Liver (tissue), 9 donors: Measurements from ENCODE around the gene CCNY. TPM values are rescaled to one million over a fixed set of nuclear protein-coding genes. Genes with fewer than 3 reads are reported as not detected.

Experiments
- DNase-seq: peaks from one replicate; pipeline ENCODE4 v3.0.0-alpha.2; 2017; ENCODE audit warnings: low spot score
- H3K27ac ChIP-seq, 2 donors: one replicate each; pipeline ENCODE4 v1.7.0; 2013; ENCODE audit warnings: inconsistent platforms in 2 of 2, low read length in 2 of 2, control low read depth in 1 of 2, low read depth in 1 of 2, mild to moderate bottlenecking in 1 of 2
- H3K27me3 ChIP-seq, 4 donors: one replicate each; pipeline versions ENCODE4 v1.6.1 to v1.7.0; 2013; ENCODE audit warnings: low read length in 3 of 4, inconsistent platforms in 1 of 4, mild to moderate bottlenecking in 1 of 4, moderate library complexity in 1 of 4; ENCODE audit not compliant: control insufficient read depth in 4 of 4, insufficient read depth in 4 of 4
- H3K36me3 ChIP-seq, 4 donors: one replicate each; pipeline versions ENCODE4 v1.6.1 to v1.7.0; 2013; ENCODE audit warnings: low read length in 3 of 4, mild to moderate bottlenecking in 3 of 4, low read depth in 1 of 4, moderate library complexity in 1 of 4; ENCODE audit not compliant: control insufficient read depth in 4 of 4, insufficient read depth in 3 of 4
- H3K4me1 ChIP-seq, 4 donors: one replicate each; pipeline versions ENCODE4 v1.6.1 to v1.7.0; 2013; ENCODE audit warnings: low read length in 3 of 4, mild to moderate bottlenecking in 3 of 4, moderate library complexity in 1 of 4; ENCODE audit not compliant: control insufficient read depth in 4 of 4, insufficient read depth in 4 of 4
- H3K4me3 ChIP-seq, 3 donors: one replicate each; pipeline versions ENCODE4 v1.6.1 to v1.7.0; 2013; ENCODE audit warnings: low read length in 3 of 3, control low read depth in 1 of 3, low read depth in 1 of 3, mild to moderate bottlenecking in 1 of 3
- H3K9ac ChIP-seq, 2 donors: one replicate each; pipeline ENCODE4 v1.7.0; 2013; ENCODE audit warnings: low read length in 2 of 2, mild to moderate bottlenecking in 2 of 2, moderate library complexity in 2 of 2, control low read depth in 1 of 2, low read depth in 1 of 2
- H3K9me3 ChIP-seq, 4 donors: one replicate each; pipeline versions ENCODE4 v1.6.1 to v1.7.0; 2013; ENCODE audit warnings: low read length in 3 of 4; ENCODE audit not compliant: control insufficient read depth in 4 of 4
- CTCF ChIP-seq: fragments of 150-350 bp; IDR thresholded peaks from 2 replicates; pipeline ENCODE4 v1.5.1; 2017; ENCODE audit warnings: improper control_type of control experiment, low read depth, low read length; ENCODE audit not compliant: missing input control
- EGR1 ChIP-seq, 2 donors: IDR thresholded peaks; 2 replicates each; pipeline ENCODE4 v1.6.1; 2016 to 2018; ENCODE audit warnings: antibody characterized with exemption in 2 of 2, low read depth in 2 of 2
- FOXA1 ChIP-seq: IDR thresholded peaks from 2 replicates; pipeline ENCODE4 v1.6.1; 2016; ENCODE audit warnings: antibody characterized with exemption
- FOXA2 ChIP-seq: IDR thresholded peaks from 2 replicates; pipeline ENCODE4 v1.6.1; 2016; ENCODE audit warnings: antibody characterized with exemption
- GABPA ChIP-seq, 2 donors: IDR thresholded peaks in 1 of 2; conservative IDR thresholded peaks in 1 of 2; 2 replicates each; pipeline ENCODE4 v1.6.1; 2016; ENCODE audit warnings: antibody characterized with exemption in 2 of 2, mild to moderate bottlenecking in 1 of 2, moderate library complexity in 1 of 2
- HNF4A ChIP-seq, 2 donors: conservative IDR thresholded peaks; 2 replicates each; pipeline ENCODE4 v1.6.1; 2016; ENCODE audit warnings: antibody characterized with exemption in 2 of 2, mild to moderate bottlenecking in 2 of 2
- HNF4G ChIP-seq: IDR thresholded peaks from 2 replicates; pipeline ENCODE4 v1.6.1; 2016; ENCODE audit warnings: antibody characterized with exemption
- JUND ChIP-seq, 2 donors: IDR thresholded peaks; 2 replicates each; pipeline ENCODE4 v1.6.1; 2016; ENCODE audit warnings: antibody characterized with exemption in 2 of 2
- NR2F2 ChIP-seq: IDR thresholded peaks from 2 replicates; pipeline ENCODE4 v1.6.1; 2016; ENCODE audit warnings: antibody characterized with exemption
- RAD21 ChIP-seq, 2 donors: IDR thresholded peaks; 2 replicates each; pipeline ENCODE4 v1.6.1; 2016; ENCODE audit warnings: antibody characterized with exemption in 2 of 2, mild to moderate bottlenecking in 2 of 2
- REST ChIP-seq: IDR thresholded peaks from 2 replicates; pipeline ENCODE4 v1.6.1; 2016; ENCODE audit warnings: antibody characterized with exemption, mild to moderate bottlenecking
- RXRA ChIP-seq, 2 donors: IDR thresholded peaks; 2 replicates each; pipeline ENCODE4 v1.6.1; 2017 to 2018; ENCODE audit warnings: antibody characterized with exemption in 2 of 2, mild to moderate bottlenecking in 1 of 2
- SP1 ChIP-seq: IDR thresholded peaks from 2 replicates; pipeline ENCODE4 v1.6.1; 2018; ENCODE audit warnings: antibody characterized with exemption, mild to moderate bottlenecking
- TAF1 ChIP-seq: conservative IDR thresholded peaks from 2 replicates; pipeline ENCODE4 v1.6.1; 2016; ENCODE audit warnings: antibody characterized with exemption, mild to moderate bottlenecking
- YY1 ChIP-seq: IDR thresholded peaks from 2 replicates; pipeline ENCODE4 v1.6.1; 2016; ENCODE audit warnings: antibody characterized with exemption, mild to moderate bottlenecking
- ZBTB33 ChIP-seq: IDR thresholded peaks from 2 replicates; pipeline ENCODE4 v1.6.1; 2016; ENCODE audit warnings: antibody characterized with exemption
- WGBS: extraction: QIAGEN DNeasy Blood & Tissue Kit; methylation state at CpG from one replicate; pipeline ENCODE4 v1.1.7; 2013; 5-methylcytosine and 5-hydroxymethylcytosine counted together
- polyA plus RNA-seq, 2 donors: library from polyadenylated mRNA; stranded (reverse) in 1 of 2; unstranded in 1 of 2; fragments of 200-250 nt in 1 of 2; fragments of >200 nt in 1 of 2; fragmentation: Nextera tagmentation in 1 of 2; extraction: Ambion mirVana in 1 of 2; gene quantifications; one replicate each; pipeline versions ENCODE4 v1.2.1 to v1.2.3, GENCODE V29; 2013 to 2015
- total RNA-seq, 2 donors: library from RNA; depleted of rRNA; stranded (reverse); fragments of >200 nt; gene quantifications; one replicate each; pipeline ENCODE4 v1.2.3, GENCODE V29; 2014
- TF ChIP-seq, protein P1 (sequence below): IDR thresholded peaks from 2 replicates; pipeline ENCODE4 v1.6.1; 2016; ENCODE audit warnings: antibody characterized with exemption
- TF ChIP-seq, protein P2 (sequence below): IDR thresholded peaks from 2 replicates; pipeline ENCODE4 v1.6.1; 2016; ENCODE audit warnings: antibody characterized with exemption
- donor health status: healthy.
- donor health status: healthy.
- donor health status: healthy.
- donor health status: healthy.
- donor health status: healthy.

CCNY gene
- total and polyA plus RNA-seq, 4 donors: 17.6 to 38.4 (median 21.8) TPM

GRCh38 chr10:35462491-35462934, 126.2 kb downstream of the CCNY start:
- Histone ChIP-seq H3K36me3 (no peaks in the 10 kb centered on the region), H3K27ac (peak overlapping the region; percentile 70 to 72), H3K9ac (no peak overlapping the region), H3K27me3 (no peaks in the 10 kb centered on the region), H3K4me3 (no peak overlapping the region), H3K9me3 (no peaks in the 10 kb centered on the region), H3K4me1 (peaks cover 14 to 65% (median 44%) of the 10 kb centered on the region in 4 donors)
- peak; percentile 63 for DNase-seq
- TF ChIP-seq RXRA (IDR thresholded peaks at IDR 0.05): peak; percentile 100
- no peak for TF ChIP-seq YY1
- peak; percentile 78 for TF ChIP-seq FOXA2
- TF ChIP-seq, protein P1, sequence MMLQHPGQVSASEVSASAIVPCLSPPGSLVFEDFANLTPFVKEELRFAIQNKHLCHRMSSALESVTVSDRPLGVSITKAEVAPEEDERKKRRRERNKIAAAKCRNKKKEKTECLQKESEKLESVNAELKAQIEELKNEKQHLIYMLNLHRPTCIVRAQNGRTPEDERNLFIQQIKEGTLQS: no peak
- TF ChIP-seq NR2F2: peak; percentile 77
- TF ChIP-seq, protein P2, sequence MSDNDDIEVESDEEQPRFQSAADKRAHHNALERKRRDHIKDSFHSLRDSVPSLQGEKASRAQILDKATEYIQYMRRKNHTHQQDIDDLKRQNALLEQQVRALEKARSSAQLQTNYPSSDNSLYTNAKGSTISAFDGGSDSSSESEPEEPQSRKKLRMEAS: peak; percentile 70
- TF ChIP-seq HNF4G: peak; percentile 78
- TF ChIP-seq EGR1 (IDR thresholded peaks at IDR 0.05; ENCODE audit: low read depth in 2 of 2): peak in 1 of 2 donors; percentile 43
- peak; percentile 91 for TF ChIP-seq SP1
- TF ChIP-seq HNF4A (conservative IDR thresholded peaks at IDR 0.05): peak; percentile 81 to 87
- peak; percentile 67 for TF ChIP-seq FOXA1
- peak; percentile 68 to 72 for TF ChIP-seq JUND (IDR thresholded peaks at IDR 0.05)
- TF ChIP-seq GABPA (IDR thresholded peaks at IDR 0.05 in 1 of 2, conservative IDR thresholded peaks at IDR 0.05 in 1 of 2): peak in 1 of 2 donors; percentile 52
- peak; percentile 59 to 71 for TF ChIP-seq RAD21 (IDR thresholded peaks at IDR 0.05)
- TF ChIP-seq TAF1: no peak
- peak; percentile 74 for TF ChIP-seq REST
- no peak for TF ChIP-seq CTCF
- TF ChIP-seq ZBTB33: no peak
- WGBS: 32% methylated on average over 5 of the region's 5 CpGs
